MM.1S (cell line): ENCODE data around the gene ARHGAP4.

Experiments
- CTCF ChIP-seq: fragments of 300-600 bp; sonication (generic); IDR thresholded peaks from 2 replicates; pipeline ENCODE4 v1.5.1; 2016; ENCODE audit warnings: antibody characterized with exemption, low read length, mixed read lengths
- EZH2 ChIP-seq: fragments of 300-600 bp; sonication (generic); optimal IDR thresholded peaks from 2 replicates; pipeline ENCODE3; 2017; ENCODE audit warnings: low read depth, mild to moderate bottlenecking, antibody characterized with exemption, low read length, mixed read lengths

- TF ChIP-seq CTCF, result no peak
- no peak for TF ChIP-seq EZH2
Observed at GRCh38 chrX:153864561-153865320, 61.3 kb downstream of the ARHGAP4 start.
